Neural progenitor cell (in vitro differentiated cells): ENCODE results near the gene PTPRG.

Experiments used
- CTCF ChIP-seq: fragments of 200-600 bp; sonication (generic); IDR thresholded peaks from 2 replicates; pipeline ENCODE4 v1.5.1; 2017; ENCODE audit warnings: antibody characterized with exemption, mild to moderate bottlenecking
- EZH2 ChIP-seq: fragments of 200-600 bp; sonication (generic); IDR thresholded peaks from 2 replicates; pipeline ENCODE4 v1.6.1; 2017; ENCODE audit warnings: antibody characterized with exemption, mild to moderate bottlenecking, moderate library complexity
- EZH2phosphoT487 ChIP-seq: fragments of 200-600 bp; sonication (generic); IDR thresholded peaks from 2 replicates; pipeline ENCODE4 v1.6.1; 2017; ENCODE audit warnings: antibody characterized with exemption

GRCh38 chr3:61612211-61613194, 51.1 kb downstream of the PTPRG start:
- TF ChIP-seq CTCF: no peak
- TF ChIP-seq EZH2: no peak
- no peak for TF ChIP-seq EZH2phosphoT487
